ENCODE measurements around the gene RFX4.
A peak's percentile ranks its signal among the peaks of the same experiment; 100 is the strongest.
"Not testable (repeated sequence)": the region's sequence is repeated elsewhere in the genome, so short reads cannot be mapped to it uniquely, and the experiment has no call there.

The RFX4 gene

DNA sequence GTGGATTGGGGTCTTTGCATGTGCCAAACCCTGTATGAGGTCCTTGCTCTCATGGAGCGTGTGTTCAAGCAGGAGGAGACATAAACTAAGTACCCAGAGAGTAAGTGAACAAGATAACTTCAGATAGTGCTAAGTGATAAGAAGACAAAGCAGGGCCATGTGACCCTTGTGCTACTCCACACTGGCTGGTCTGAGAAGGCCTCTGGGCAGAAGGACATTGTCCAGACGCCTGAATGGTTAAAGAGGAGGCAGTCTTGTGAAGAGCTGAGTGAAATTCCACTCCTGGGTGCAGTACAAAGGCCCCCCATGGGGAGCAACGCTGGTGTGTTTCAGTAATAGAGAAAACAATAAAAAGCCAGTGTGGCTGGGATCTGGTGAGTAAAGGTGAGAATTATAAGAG is 98.4 kb downstream of the RFX4 start:
- TF ChIP-seq, protein P1, sequence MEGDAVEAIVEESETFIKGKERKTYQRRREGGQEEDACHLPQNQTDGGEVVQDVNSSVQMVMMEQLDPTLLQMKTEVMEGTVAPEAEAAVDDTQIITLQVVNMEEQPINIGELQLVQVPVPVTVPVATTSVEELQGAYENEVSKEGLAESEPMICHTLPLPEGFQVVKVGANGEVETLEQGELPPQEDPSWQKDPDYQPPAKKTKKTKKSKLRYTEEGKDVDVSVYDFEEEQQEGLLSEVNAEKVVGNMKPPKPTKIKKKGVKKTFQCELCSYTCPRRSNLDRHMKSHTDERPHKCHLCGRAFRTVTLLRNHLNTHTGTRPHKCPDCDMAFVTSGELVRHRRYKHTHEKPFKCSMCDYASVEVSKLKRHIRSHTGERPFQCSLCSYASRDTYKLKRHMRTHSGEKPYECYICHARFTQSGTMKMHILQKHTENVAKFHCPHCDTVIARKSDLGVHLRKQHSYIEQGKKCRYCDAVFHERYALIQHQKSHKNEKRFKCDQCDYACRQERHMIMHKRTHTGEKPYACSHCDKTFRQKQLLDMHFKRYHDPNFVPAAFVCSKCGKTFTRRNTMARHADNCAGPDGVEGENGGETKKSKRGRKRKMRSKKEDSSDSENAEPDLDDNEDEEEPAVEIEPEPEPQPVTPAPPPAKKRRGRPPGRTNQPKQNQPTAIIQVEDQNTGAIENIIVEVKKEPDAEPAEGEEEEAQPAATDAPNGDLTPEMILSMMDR (IDR thresholded peaks at IDR 0.05; ENCODE audit: borderline replicate concordance, control extremely low read depth, extremely low read depth, insufficient read depth, missing control alignments) = no peak

DNA sequence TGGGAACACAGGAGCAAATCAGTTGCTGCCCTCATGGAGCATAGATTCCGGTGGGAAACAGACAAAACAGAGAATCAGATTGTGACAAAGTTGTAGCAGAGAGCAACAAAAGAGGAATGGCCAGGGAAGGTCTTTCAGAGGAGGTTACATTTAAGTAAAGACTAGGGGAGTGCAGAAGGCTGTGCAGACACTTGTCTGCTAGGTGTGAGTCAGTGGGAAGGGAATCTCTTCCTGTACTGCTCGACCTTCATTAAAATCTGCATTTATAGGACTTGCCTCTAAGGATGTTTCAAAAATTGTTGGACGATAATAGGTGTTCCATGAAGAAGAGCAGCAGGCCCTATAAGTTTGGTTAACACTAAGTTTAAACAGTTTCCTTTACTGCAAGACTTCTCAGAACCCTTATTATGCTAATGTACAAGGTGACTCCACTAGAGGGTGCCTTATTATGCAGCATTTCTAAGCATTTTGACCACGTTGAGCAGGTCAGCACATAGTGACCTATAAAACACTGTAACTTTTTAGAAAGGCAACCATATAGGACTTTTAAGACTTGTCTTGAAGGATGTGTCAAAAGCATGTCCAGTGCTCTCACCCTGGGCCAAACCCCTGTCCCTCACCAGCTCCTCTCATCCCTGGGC is 99.9 kb downstream of the RFX4 start:
- TF ChIP-seq, protein P1 (IDR thresholded peaks at IDR 0.05; ENCODE audit: borderline replicate concordance, control extremely low read depth, extremely low read depth, insufficient read depth, missing control alignments) = no peak
- DNase-seq (ENCODE audit: low spot score) = peak; percentile 29
- in situ Hi-C loops (cut with MboI; ENCODE audit: low sequenced_read_pairs, unreplicated experiment) = no loop called here

More for the DNA sequence above, 98.4 kb downstream of the RFX4 start:
- no peak for DNase-seq (ENCODE audit: low spot score)
- in situ Hi-C loops (cut with MboI; ENCODE audit: low sequenced_read_pairs, unreplicated experiment) = no loop called here

DNA sequence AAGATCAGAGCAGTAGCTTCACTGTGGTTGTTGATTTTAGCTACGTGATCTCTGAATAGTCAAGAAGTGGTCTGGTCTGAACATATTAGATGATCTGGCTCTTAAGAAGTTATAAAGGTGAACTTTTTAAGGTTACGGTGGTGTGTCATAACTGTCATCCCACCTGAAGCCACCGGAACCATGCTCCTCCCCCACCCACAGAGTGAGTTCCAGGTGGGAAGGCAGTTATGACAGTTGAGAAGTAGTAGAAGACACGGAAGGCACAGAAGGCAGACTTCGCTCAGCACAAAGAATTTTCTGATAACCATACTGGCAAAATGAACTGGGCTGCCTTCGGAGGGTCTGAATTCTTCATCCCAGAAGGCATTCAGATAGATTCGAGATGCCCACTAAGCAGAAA is 101.7 kb downstream of the RFX4 start:
- no peak for DNase-seq (ENCODE audit: low spot score)
- TF ChIP-seq, protein P1 (IDR thresholded peaks at IDR 0.05; ENCODE audit: borderline replicate concordance, control extremely low read depth, extremely low read depth, insufficient read depth, missing control alignments) = no peak
- in situ Hi-C loops (cut with MboI; ENCODE audit: low sequenced_read_pairs, unreplicated experiment) = no loop called here

DNA sequence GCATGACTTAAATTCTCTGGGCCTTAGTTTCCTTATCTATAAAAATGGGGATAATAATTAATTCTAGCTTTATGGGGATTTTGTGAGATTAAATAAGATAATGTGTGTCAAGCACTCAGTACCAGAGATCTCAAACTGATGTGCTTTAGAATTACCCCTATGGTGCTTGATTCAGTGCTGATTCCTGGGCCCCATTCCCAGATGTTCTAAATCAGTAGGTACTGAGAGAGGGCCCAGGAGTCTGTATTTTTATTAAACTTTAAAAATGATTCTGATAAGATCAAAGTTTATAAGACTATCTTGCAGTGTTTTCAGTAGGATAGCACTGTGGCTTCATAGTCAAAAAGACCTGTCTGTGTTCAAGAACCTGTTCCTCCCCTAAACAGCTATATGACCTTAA is 102.6 kb downstream of the RFX4 start:
- in situ Hi-C loops (cut with MboI; ENCODE audit: low sequenced_read_pairs, unreplicated experiment) = no loop called here
- DNase-seq (ENCODE audit: low spot score) = no peak
- TF ChIP-seq, protein P1 (IDR thresholded peaks at IDR 0.05; ENCODE audit: borderline replicate concordance, control extremely low read depth, extremely low read depth, insufficient read depth, missing control alignments) = no peak

DNA sequence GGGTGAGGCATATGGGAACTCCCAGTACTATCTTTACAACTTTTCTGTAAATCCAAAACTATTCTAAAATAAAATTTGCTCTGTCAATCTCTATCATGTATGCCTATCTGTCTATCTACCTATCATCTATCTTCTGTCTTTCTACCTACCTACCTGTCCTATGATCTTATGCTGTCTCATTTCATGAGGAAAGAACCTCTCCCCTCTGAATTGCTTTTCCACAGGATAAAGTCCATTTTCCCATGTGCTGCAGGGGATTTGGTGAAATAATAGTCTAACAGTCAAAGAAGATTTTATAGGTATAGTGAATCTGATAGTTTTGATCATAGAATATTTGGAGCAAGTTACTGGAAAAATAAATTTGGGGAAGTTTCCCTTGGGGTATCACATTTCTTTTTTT is 104.9 kb downstream of the RFX4 start:
- no peak for DNase-seq (ENCODE audit: low spot score)
- TF ChIP-seq, protein P1 (IDR thresholded peaks at IDR 0.05; ENCODE audit: borderline replicate concordance, control extremely low read depth, extremely low read depth, insufficient read depth, missing control alignments) = no peak
- in situ Hi-C loops (cut with MboI; ENCODE audit: low sequenced_read_pairs, unreplicated experiment) = no loop called here

DNA sequence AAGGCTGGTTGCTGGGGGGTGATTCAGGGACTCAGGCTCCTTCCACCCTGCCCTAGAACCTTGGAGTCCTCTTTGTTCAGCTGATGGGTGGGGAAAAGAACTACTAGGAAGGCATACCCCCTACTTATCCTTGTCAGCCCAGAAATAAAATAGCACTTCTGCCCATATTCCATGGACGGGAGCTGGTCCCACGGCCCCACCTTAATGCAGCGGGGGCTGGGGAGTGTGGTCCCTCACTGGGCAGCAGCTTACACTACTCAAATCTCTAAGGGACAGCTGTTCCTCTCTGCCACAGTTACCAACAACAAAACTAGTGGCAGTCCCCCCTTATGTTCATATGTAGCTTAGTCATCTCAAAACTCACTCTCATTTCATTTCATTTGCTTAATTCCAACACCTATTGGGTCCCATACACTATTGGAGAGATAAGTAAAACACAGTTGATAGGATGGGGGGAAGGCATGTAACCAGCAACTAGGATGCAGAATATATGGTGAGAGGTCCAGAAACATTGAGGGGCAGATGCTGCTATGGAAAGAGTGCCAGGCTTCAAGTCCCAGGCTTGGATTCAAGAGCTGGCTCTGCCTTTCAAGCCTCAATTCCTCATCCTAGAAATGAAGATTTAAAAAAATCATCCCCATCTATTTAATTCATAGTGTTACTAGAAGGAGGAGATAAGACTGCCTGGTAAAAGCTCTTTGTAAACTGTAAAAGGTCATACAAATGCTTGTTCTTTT is 107.9 kb downstream of the RFX4 start:
- in situ Hi-C loops (cut with MboI; ENCODE audit: low sequenced_read_pairs, unreplicated experiment) = no loop called here
- no peak for DNase-seq (ENCODE audit: low spot score)
- TF ChIP-seq, protein P1 (IDR thresholded peaks at IDR 0.05; ENCODE audit: borderline replicate concordance, control extremely low read depth, extremely low read depth, insufficient read depth, missing control alignments) = no peak

DNA sequence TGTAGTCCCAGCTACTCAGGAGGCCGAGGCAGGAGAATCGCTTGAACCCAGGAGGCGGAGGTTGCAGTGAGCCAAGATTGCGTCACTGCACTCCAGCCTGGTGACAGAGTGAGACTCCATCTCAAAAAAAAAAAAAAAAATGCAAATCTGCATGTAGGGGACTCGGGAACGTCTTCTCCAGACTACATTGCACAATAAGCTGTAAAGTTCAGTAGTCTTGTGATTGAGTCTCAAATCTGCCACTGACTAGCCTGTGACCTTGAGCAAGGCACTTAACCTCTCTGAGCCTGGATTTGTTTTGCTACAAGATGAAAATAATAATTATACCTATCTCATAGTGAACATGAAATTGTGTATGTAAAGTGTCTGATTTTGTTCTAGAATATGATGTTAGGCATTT is 109.2 kb downstream of the RFX4 start:
- in situ Hi-C loops (cut with MboI; ENCODE audit: low sequenced_read_pairs, unreplicated experiment); DNase-seq (ENCODE audit: low spot score): not testable (repeated sequence)
